Heart left ventricle (tissue), 16 donors: ENCODE data around the gene PTX4. TPM values are rescaled to one million over a fixed set of nuclear protein-coding genes. Genes with fewer than 3 reads are reported as not detected.
"Not testable (repeated sequence)": the region's sequence is repeated elsewhere in the genome, so short reads cannot be mapped to it uniquely, and the experiment has no call there.

Source experiments
- ATAC-seq, 4 donors: fragments of 200-7000 bp; cut with Tn5 transposase; one replicate each; pipeline ENCODE4 v1.9.1; 2020 to 2022; ENCODE audit warnings: moderate library complexity in 4 of 4, mild to moderate bottlenecking in 3 of 4, moderate number of reproducible peaks in 1 of 4
- DNase-seq, 5 donors: peaks; one replicate each; pipeline ENCODE4 v3.0.0-alpha.2; 2020
- H3K27ac ChIP-seq, 12 donors: fragments of 200-600 bp; sonication (generic) in 4 of 12; one replicate each; pipeline versions ENCODE4 v1.5.0 to v1.8.0; 2016 to 2022; ENCODE audit warnings: mild to moderate bottlenecking in 2 of 12
- H3K27me3 ChIP-seq, 9 donors: fragments of 200-600 bp; sonication (generic) in 2 of 9; one replicate each; pipeline versions ENCODE4 v1.5.1 to v1.8.0; 2016 to 2022; ENCODE audit warnings: mild to moderate bottlenecking in 3 of 9
- H3K36me3 ChIP-seq, 9 donors: fragments of 200-600 bp; sonication (generic) in 2 of 9; one replicate each; pipeline versions ENCODE4 v1.5.0 to v1.8.0; 2018 to 2022; ENCODE audit warnings: mild to moderate bottlenecking in 2 of 9
- H3K4me1 ChIP-seq, 12 donors: fragments of 200-600 bp; sonication (generic) in 4 of 12; one replicate each; pipeline versions ENCODE4 v1.5.0 to v1.8.0; 2016 to 2022; ENCODE audit warnings: mild to moderate bottlenecking in 3 of 12
- H3K4me3 ChIP-seq, 12 donors: fragments of 200-600 bp; sonication (generic) in 4 of 12; one replicate each; pipeline versions ENCODE4 v1.5.0 to v1.8.0; 2017 to 2022; ENCODE audit warnings: mild to moderate bottlenecking in 9 of 12, moderate library complexity in 4 of 12
- H3K9me3 ChIP-seq, 12 donors: fragments of 200-600 bp; sonication (generic) in 4 of 12; one replicate each; pipeline versions ENCODE4 v1.5.0 to v1.8.0; 2016 to 2022; ENCODE audit warnings: mild to moderate bottlenecking in 1 of 12
- POLR2A ChIP-seq, 2 donors: fragments of 450-650 bp; IDR thresholded peaks; one replicate each; pipeline ENCODE4 v1.6.1; 2017; ENCODE audit warnings: antibody characterized with exemption in 2 of 2, mild to moderate bottlenecking in 2 of 2, moderate library complexity in 2 of 2
- WGBS, 4 donors: extraction: QIAGEN DNeasy Blood & Tissue Kit in 2 of 4; methylation state at CpG; one replicate each; pipeline versions ENCODE4 v1.1.5 to v1.1.7; 2013 to 2018; 5-methylcytosine and 5-hydroxymethylcytosine counted together
- intact Hi-C, 10 donors: fragments of 100-400 bp; cut with DNase I; formaldehyde crosslinking; loops; one replicate each; pipeline versions ENCODE4 v1.11.1 to v1.14.2; 2022
- polyA plus RNA-seq, 2 donors: library from polyadenylated mRNA; stranded (reverse); fragments of 200-250 nt; gene quantifications; one replicate each; pipeline ENCODE4 v1.2.3, GENCODE V29; 2013
- total RNA-seq, 9 donors: library from RNA; depleted of rRNA in 2 of 9; stranded (reverse); fragments of >200 nt in 2 of 9; fragmentation: NEBNext Ultra II Directional in 3 of 9; extraction: Animal tissue kit (Norgen Biotek cat#: 25700) in 3 of 9; gene quantifications; one replicate each; pipeline versions ENCODE4 v1.1.0 to v1.2.4, GENCODE V29; 2016 to 2023
- TF ChIP-seq, protein P1 (sequence below), 12 donors: fragments of 200-600 bp; sonication (generic) in 4 of 12; IDR thresholded peaks; one replicate each; pipeline versions ENCODE4 v1.5.0 to v1.8.0; 2018 to 2022; ENCODE audit warnings: antibody characterized with exemption in 12 of 12, mild to moderate bottlenecking in 5 of 12
- donor health status: ischemic (EF 13 %, LVEDD 7.1; RV severe dilation, severe dysfunction).
- donor health status: healthy with polysubstance abuse.
- donor health status: DM: no; HTN: yes; CAD: no.
- donor health status: DM: no; HTN: no; CAD: no.
- donor health status: ischemic (EF 25% LVEDD 6.9; RV normal size, moderate dysfunction).
- donor health status: ischemic (EF 25% LVEDD 5.7; RV mildly dilated, moderate dysfunction).
- donor health status: healthy.
- donor health status: DM: yes; HTN: yes; CAD: no.
- donor health status: ischemic (EF 35%, LVEDD 5.7; RV mildly dilated, moderate dysfunction).
- donor health status: nonischemic (EF 11% LVEDD 7.7; RV severe dilation, severe dysfunction).
- donor health status: DM: yes; HTN: yes; CAD: no.
- donor health status: PGD.
- donor health status: ischemic (EF 29% LVEDD 5.4; RV normal size, mild dysfunction).
- donor health status: nonischemic (EF 23%, LVEDD 6.1; RV moderate dilation, normal function).

The PTX4 gene
- total and polyA plus RNA-seq, 11 donors = 0.04 to 0.23 (median 0.20) TPM; not detected in 8

DNA sequence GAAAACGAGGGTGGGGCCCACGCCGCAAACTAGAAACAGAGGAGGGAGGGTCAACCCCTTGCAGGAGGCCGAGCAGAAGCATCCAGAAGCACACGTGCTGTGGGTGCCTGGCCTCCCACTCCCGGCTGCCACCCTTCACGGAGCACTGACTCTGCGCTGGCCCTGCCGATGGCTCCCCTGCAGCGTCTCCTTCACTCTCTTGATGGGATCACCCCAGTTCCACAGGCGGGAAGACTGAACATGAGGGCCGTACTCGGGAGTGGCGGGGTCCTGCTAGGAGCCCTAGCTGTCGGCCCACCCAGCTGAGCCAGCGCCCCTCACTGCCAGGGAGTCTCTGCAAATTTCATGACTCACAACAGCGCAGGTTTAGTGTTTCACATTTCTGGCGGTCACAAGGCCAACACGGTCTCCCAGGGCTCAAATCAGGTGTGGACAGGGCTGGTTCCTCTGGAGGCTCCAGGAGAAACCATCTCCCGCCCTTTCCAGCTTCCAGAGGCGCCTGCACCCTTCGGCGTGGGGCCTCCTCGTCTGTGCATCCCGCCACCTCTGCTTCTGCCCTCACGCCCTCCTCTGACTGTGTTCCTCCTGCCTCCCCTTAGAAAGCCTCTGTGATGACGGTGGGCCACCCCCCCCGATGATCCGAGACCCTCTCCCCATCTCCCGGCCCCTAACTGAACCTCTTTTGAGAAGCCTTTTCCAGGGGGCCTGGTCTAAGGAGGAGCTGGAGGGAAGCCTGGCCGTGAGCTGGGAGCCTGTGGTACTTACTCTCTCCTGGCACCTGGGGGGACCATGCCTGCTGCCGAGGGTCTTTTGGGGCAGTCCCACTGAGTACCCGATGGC, 2.0 kb downstream of the PTX4 start:
- H3K36me3 ChIP-seq = no peaks in the 10 kb centered on the region
- intact Hi-C loops = no loop called here
- H3K4me1 ChIP-seq = peaks cover 0 to 6% (median 0%) of the 10 kb centered on the region in 12 donors
- 81 to 82% (median 82%) methylated on average over 24 to 33 of the region's 33 CpGs for WGBS, 4 donors
- no peaks in the 10 kb centered on the region for H3K27me3 ChIP-seq
- no peak overlapping the region for H3K4me3 ChIP-seq
- DNase-seq (peak in 1 of 5 donors; percentile 42), ATAC-seq (peak in 1 of 4 donors; percentile 13)
- TF ChIP-seq POLR2A (IDR thresholded peaks at IDR 0.05) = no peak
- TF ChIP-seq, protein P1, sequence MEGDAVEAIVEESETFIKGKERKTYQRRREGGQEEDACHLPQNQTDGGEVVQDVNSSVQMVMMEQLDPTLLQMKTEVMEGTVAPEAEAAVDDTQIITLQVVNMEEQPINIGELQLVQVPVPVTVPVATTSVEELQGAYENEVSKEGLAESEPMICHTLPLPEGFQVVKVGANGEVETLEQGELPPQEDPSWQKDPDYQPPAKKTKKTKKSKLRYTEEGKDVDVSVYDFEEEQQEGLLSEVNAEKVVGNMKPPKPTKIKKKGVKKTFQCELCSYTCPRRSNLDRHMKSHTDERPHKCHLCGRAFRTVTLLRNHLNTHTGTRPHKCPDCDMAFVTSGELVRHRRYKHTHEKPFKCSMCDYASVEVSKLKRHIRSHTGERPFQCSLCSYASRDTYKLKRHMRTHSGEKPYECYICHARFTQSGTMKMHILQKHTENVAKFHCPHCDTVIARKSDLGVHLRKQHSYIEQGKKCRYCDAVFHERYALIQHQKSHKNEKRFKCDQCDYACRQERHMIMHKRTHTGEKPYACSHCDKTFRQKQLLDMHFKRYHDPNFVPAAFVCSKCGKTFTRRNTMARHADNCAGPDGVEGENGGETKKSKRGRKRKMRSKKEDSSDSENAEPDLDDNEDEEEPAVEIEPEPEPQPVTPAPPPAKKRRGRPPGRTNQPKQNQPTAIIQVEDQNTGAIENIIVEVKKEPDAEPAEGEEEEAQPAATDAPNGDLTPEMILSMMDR (IDR thresholded peaks at IDR 0.05) = no peak
- H3K9me3 ChIP-seq = no peaks in the 10 kb centered on the region
- no peak overlapping the region for H3K27ac ChIP-seq

DNA sequence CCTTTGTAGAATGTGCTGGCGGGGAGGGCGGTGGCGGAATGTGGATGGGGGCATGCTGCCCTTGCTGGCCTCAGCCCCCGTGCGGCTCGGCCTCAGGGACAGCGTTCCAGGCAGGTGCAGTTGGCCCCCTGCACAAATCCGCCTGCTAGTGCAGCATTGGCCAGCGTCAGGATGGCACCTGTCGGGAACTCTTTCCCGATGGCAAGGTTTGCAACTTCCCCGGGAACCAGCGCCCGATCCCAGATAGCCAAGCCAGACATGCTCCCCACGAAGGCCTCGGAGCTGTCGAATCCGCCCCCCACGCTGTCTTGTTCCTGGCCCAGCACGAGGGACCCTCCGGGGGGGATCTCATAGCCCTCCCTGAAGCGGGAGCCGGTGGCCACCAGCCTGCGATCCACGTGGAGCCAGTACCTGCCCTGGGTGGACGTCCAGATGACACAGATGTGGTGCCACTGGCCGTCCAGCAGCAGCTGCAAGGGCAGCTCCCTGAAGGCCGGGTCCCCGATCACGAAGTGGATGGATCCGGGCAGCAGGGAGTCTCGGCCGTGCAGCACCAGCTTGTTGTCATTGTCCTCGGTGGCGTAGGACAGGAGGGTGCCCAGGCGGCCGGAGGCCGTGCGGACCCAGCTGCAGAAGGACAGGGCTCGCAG, 2.8 kb downstream of the PTX4 start:
- intact Hi-C loops = no loop called here
- no peak overlapping the region for H3K27ac ChIP-seq
- H3K36me3 ChIP-seq = no peaks in the 10 kb centered on the region
- H3K4me3 ChIP-seq = no peak overlapping the region
- H3K4me1 ChIP-seq = peaks cover 0 to 6% (median 0%) of the 10 kb centered on the region in 12 donors
- TF ChIP-seq, protein P1 (IDR thresholded peaks at IDR 0.05) = no peak
- TF ChIP-seq POLR2A (IDR thresholded peaks at IDR 0.05) = no peak
- H3K9me3 ChIP-seq = no peaks in the 10 kb centered on the region
- ATAC-seq (no peak), DNase-seq (peak in 1 of 5 donors; percentile 60)
- WGBS, 4 donors = 87 to 92% (median 90%) methylated on average over 19 to 40 of the region's 40 CpGs
- no peaks in the 10 kb centered on the region for H3K27me3 ChIP-seq

DNA sequence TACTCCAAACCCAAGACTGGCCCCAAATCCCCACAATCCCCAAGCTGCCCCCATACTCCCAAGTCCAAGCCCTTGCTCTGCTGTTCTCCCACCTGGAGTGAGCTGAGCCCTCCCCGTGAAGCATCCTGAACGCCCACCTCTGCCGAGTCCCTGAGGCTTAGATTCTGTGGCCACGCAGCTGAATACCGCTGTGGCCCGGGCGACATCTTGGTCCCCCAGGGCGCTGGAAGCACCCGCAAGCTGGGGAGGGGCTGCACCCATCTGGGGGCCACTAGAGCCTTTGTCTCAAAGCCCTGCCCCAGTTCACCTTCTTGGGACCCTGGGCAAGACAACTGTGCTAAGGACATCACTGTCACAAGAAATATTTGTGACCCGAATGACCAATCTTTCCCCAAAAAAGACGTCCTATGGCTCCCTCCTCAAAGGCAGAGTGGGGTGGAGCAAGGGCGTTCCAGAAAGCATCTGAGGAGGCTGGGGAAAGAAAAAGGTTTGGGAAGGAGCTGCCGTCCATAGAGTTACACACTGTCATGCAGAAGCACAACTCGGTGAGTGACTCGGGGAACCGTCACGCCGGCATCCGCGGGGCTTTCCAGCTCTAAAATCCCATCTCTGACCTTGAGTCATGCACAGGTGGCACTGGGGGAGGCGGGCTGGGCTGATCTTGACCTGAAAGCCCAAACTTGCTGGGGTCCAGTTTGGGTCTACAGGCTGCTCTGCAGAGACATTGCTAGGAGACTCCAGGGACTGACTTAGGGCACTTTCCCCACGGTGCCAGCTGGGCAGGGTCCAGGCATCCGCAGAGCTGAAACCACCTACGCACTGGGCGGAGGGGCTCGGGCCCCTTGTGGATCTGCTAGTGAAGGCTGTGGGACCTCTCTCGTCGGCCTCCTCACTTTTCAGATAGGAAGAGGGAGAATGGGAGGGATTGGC, 6.6 kb downstream of the PTX4 start:
- TF ChIP-seq POLR2A (IDR thresholded peaks at IDR 0.05) = no peak
- TF ChIP-seq, protein P1 (IDR thresholded peaks at IDR 0.05) = no peak
- intact Hi-C loops = no loop called here
- 80 to 84% (median 83%) methylated on average over 21 to 28 of the region's 28 CpGs for WGBS, 4 donors

DNA sequence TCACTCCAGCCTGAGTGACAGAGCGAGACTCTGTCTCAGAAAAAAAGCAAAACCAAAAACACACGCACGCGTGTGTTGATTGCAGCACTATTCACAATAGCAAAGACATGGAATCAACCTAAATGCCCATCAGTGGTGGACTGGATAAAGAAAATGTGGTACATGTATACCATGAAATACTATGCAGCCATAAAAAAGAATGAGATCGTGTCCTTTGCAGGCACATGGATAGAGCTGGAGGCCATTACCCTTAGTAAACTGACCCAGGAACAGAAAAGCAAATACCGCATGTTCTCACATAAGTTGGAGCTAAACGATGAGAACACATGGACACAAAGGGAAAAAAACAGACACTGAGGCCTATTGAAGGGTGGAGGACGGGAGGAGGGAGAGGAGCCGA, 9.8 kb downstream of the PTX4 start:
- H3K4me3 ChIP-seq, H3K27me3 ChIP-seq, H3K27ac ChIP-seq, ATAC-seq, H3K36me3 ChIP-seq, DNase-seq, H3K9me3 ChIP-seq: not testable (repeated sequence)
- peaks cover 0 to 16% (median 9%) of the 10 kb centered on the region in 12 donors for H3K4me1 ChIP-seq
- intact Hi-C loops = loop anchor here in 1 of 10 donors (5.0 kb wide), 1 partner anchor 228 kb away; the partner anchor contains the start of gene MAPK8IP3
- 94 to 97% (median 96%) methylated on average over 9 of the region's 9 CpGs for WGBS, 4 donors

More for the DNA sequence above, 6.6 kb downstream of the PTX4 start:
- no peak overlapping the region for H3K4me3 ChIP-seq
- no peaks in the 10 kb centered on the region for H3K36me3 ChIP-seq
- no peak overlapping the region for H3K27ac ChIP-seq
- DNase-seq (no peak), ATAC-seq (no peak)
- no peaks in the 10 kb centered on the region for H3K9me3 ChIP-seq
- peaks cover 0 to 6% (median 0%) of the 10 kb centered on the region in 12 donors for H3K4me1 ChIP-seq
- H3K27me3 ChIP-seq = no peaks in the 10 kb centered on the region
